Gastrocnemius medialis (tissue), 4 donors: Measurements from ENCODE around the gene ENKUR. TPM values are rescaled to one million over a fixed set of nuclear protein-coding genes. Genes with fewer than 3 reads are reported as not detected.

Experiments used
- ATAC-seq, 2 donors: fragments of 150-250 bp; one replicate each; pipeline ENCODE4 v1.9.1; 2016
- DNase-seq, 2 donors: peaks; one replicate each; pipeline ENCODE4 v3.0.0-alpha.2; 2019
- H3K27ac ChIP-seq, 4 donors: fragments of 200-600 bp; sonication (generic); 1 replicate in 1 of 4; 2 replicates in 3 of 4; pipeline ENCODE4 v1.5.1; 2016 to 2018; ENCODE audit warnings: mild to moderate bottlenecking in 2 of 4, moderate library complexity in 1 of 4
- H3K27me3 ChIP-seq, 3 donors: fragments of 200-600 bp; sonication (generic) in 2 of 3; 1 replicate in 1 of 3; 2 replicates in 2 of 3; pipeline versions ENCODE4 v1.5.1 to v1.6.0; 2016 to 2019; ENCODE audit warnings: mild to moderate bottlenecking in 1 of 3, moderate library complexity in 1 of 3
- H3K36me3 ChIP-seq, 2 donors: fragments of 200-600 bp; sonication (generic) in 1 of 2; one replicate each; pipeline ENCODE4 v1.5.1; 2017 to 2018
- H3K4me1 ChIP-seq, 2 donors: fragments of 200-600 bp; sonication (generic) in 1 of 2; one replicate each; pipeline ENCODE4 v1.5.1; 2016 to 2017; ENCODE audit warnings: mild to moderate bottlenecking in 2 of 2
- H3K4me3 ChIP-seq, 4 donors: fragments of 200-600 bp; sonication (generic) in 3 of 4; 1 replicate in 1 of 4; 2 replicates in 3 of 4; pipeline ENCODE4 v1.5.1; 2016 to 2019; ENCODE audit warnings: mild to moderate bottlenecking in 2 of 4
- H3K9me3 ChIP-seq, 3 donors: fragments of 200-600 bp; sonication (generic) in 2 of 3; 1 replicate in 1 of 3; 2 replicates in 2 of 3; pipeline ENCODE4 v1.5.1; 2016 to 2019
- POLR2A ChIP-seq, 2 donors: fragments of 450-650 bp; IDR thresholded peaks; one replicate each; pipeline ENCODE4 v1.6.1; 2017; ENCODE audit warnings: antibody characterized with exemption in 2 of 2, mild to moderate bottlenecking in 2 of 2, moderate library complexity in 2 of 2
- in situ Hi-C, 4 donors: fragments of 200-750 bp; cut with MboI; loops; one replicate each; pipeline versions ENCODE4 v1.15.0 to v1.8.0; 2017; ENCODE audit warnings: low sequenced_read_pairs in 4 of 4
- intact Hi-C: fragments of 100-400 bp; cut with DNase I; formaldehyde crosslinking; loops from one replicate; pipeline ENCODE4 v1.15.1; 2023; ENCODE audit warnings: low total_unique reads
- total RNA-seq, 4 donors: library from RNA; depleted of rRNA; stranded (reverse); fragments of >200 nt; gene quantifications; one replicate each; pipeline versions ENCODE4 v1.1.0 to v1.2.3, GENCODE V29; 2016
- TF ChIP-seq, protein P1 (sequence below), 5 experiments: fragments of 450-650 bp in 3 of 5; fragments of 200-600 bp in 2 of 5; sonication (generic) in 2 of 5; IDR thresholded peaks in 4 of 5; conservative IDR thresholded peaks in 1 of 5; 1 replicate in 4 of 5; 2 replicates in 1 of 5; pipeline ENCODE4 v1.5.1; 2016 to 2019; ENCODE audit warnings: antibody characterized with exemption in 5 of 5, mild to moderate bottlenecking in 3 of 5, moderate library complexity in 3 of 5

The ENKUR gene
- total RNA-seq, 4 donors from 2014 or later: not detected

DNA sequence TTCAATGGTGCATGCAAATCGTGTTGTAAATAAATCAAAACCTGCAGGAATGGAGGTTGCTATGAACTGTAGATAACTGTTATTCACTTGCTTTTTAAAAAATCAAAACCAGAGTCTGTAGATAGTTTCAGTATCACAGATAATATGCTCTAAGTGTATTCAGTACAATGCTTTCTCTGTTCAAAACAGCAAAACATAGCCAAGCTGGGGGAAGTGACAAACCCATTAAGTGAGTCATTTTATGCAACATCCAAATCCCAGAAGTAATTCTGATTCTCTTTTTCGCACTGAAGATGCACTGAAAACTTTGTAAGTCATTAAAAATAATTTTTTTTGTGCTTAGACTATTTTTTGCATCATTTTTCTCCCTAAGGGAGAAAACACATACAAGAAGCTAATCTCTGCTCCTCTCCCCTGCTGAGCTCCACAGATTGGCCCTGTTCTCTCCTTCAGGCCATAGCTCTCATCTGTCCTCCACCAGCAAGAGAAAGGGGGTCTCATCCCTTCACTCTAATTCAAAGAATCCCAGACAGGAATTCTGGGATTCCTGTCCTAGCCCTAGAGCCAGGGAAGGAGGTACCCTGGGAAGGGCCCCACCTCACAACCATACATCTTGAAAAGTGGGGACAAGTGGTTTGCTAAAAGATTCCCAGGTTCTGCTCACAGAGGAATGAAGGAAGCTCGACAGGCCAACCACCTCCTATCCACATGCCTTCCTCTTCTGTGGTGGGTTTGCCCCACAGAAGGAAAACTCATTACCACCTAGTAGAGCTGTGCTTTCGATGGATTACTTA is 68.5 kb downstream of the ENKUR start:
- in situ Hi-C loops: no loop called here
- no peak for TF ChIP-seq POLR2A (IDR thresholded peaks at IDR 0.05)
- TF ChIP-seq, protein P1, sequence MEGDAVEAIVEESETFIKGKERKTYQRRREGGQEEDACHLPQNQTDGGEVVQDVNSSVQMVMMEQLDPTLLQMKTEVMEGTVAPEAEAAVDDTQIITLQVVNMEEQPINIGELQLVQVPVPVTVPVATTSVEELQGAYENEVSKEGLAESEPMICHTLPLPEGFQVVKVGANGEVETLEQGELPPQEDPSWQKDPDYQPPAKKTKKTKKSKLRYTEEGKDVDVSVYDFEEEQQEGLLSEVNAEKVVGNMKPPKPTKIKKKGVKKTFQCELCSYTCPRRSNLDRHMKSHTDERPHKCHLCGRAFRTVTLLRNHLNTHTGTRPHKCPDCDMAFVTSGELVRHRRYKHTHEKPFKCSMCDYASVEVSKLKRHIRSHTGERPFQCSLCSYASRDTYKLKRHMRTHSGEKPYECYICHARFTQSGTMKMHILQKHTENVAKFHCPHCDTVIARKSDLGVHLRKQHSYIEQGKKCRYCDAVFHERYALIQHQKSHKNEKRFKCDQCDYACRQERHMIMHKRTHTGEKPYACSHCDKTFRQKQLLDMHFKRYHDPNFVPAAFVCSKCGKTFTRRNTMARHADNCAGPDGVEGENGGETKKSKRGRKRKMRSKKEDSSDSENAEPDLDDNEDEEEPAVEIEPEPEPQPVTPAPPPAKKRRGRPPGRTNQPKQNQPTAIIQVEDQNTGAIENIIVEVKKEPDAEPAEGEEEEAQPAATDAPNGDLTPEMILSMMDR (IDR thresholded peaks at IDR 0.05 in 4 of 5, conservative IDR thresholded peaks at IDR 0.05 in 1 of 5): no peak
- Histone ChIP-seq H3K4me3 (no peak overlapping the region), H3K4me1 (no peaks in the 10 kb centered on the region), H3K9me3 (no peaks in the 10 kb centered on the region), H3K27me3 (peaks cover 0 to 3% (median 0%) of the 10 kb centered on the region in 3 donors), H3K36me3 (no peaks in the 10 kb centered on the region), H3K27ac (peak overlapping the region; percentile 3 to 29 (median 22))
- ATAC-seq: peak; percentile 28 to 55
- DNase-seq: no peak
- intact Hi-C loops: no loop called here

DNA sequence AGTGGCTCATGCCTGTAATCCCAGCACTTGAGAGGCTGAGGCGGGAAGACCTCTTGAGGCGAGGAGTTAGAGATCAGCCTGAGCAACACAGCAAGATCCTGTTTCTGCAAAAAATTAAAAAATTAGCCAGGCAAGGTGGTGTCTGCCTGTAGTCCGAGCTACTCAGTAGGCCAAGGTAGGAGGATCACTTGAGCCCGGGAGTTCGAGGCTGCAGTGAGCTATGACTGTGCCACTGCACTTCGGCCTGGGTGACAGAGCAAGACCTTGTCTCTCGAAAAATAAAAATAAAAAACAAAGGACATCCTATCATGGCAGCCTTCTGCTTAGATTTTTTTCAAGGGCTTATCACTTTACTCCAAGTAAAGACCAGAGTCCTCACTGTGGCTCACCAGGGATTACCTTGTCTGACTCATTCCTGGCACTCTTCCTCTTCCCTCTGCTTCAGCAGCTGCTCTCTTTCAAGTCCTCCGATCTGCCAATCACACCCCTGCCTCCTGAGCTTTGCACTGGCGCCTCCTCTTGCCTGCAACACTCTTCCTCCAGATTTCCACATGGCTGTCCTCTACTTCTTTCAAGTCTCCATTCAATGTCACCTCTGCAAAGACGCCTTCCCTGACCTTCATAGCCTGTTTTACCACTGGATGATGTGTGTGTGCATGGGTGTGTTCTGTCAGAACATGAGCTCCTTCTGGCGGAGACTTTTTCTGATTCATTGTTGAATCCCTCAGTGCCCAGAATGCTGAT is 71.3 kb downstream of the ENKUR start:
- no peaks in the 10 kb centered on the region for H3K36me3 ChIP-seq
- TF ChIP-seq, protein P1 (IDR thresholded peaks at IDR 0.05 in 4 of 5, conservative IDR thresholded peaks at IDR 0.05 in 1 of 5): no peak
- no peak for TF ChIP-seq POLR2A (IDR thresholded peaks at IDR 0.05)
- no peaks in the 10 kb centered on the region for H3K4me1 ChIP-seq
- no peak overlapping the region for H3K4me3 ChIP-seq
- no peaks in the 10 kb centered on the region for H3K27me3 ChIP-seq
- H3K27ac ChIP-seq: no peak overlapping the region
- DNase-seq (peak; percentile 16 to 48), ATAC-seq (peak; percentile 42 to 84)
- in situ Hi-C loops: no loop called here
- H3K9me3 ChIP-seq: no peaks in the 10 kb centered on the region
- intact Hi-C loops: no loop called here

DNA sequence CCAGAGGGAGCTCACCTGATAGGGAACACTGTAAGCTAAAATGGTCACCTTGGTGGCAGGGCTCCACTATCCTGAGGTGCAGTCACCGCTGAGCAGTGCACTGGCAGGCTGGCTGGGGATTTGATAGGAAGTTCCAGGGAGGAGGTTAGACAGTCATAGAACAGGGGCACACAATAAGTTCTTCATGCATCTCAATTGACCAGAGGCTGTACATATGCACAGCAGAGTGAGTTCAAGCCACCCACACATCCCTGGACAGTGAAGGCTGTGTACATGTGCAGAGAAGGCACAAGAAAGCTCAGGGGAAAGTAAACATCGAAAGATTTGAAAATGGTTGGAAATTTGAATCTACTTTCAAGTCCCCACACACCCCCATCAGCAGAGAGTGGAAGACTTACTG is 77.4 kb downstream of the ENKUR start:
- in situ Hi-C loops (no loop called here), intact Hi-C loops (no loop called here)
- DNase-seq (no peak), ATAC-seq (no peak)
- Histone ChIP-seq H3K27ac (no peak overlapping the region), H3K9me3 (no peaks in the 10 kb centered on the region), H3K36me3 (no peaks in the 10 kb centered on the region), H3K4me1 (no peaks in the 10 kb centered on the region), H3K27me3 (no peaks in the 10 kb centered on the region), H3K4me3 (no peak overlapping the region)
- TF ChIP-seq POLR2A (IDR thresholded peaks at IDR 0.05): no peak
- TF ChIP-seq, protein P1 (IDR thresholded peaks at IDR 0.05 in 4 of 5, conservative IDR thresholded peaks at IDR 0.05 in 1 of 5): no peak

DNA sequence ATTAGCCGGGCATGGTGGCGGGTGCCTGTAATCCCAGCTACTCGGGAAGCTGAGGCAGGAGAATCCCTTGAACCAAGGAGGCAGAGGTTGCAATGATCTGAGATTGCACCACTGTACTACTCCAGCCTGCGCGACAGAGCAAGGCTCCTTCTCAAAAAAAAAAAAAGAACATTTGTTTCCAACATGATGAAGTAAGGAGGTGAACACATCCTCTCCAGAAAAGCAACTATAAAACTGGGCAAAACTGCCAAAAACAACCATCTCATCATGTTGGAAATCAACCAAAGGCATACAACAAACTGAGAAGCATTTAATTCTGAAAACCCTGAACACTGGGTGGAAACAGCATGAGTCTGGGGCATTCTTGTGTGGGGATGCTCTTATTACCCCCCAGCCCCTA is 77.9 kb downstream of the ENKUR start:
- H3K36me3 ChIP-seq: no peaks in the 10 kb centered on the region
- no peak overlapping the region for H3K4me3 ChIP-seq
- ATAC-seq (no peak), DNase-seq (no peak)
- H3K27ac ChIP-seq: no peak overlapping the region
- in situ Hi-C loops: no loop called here
- H3K4me1 ChIP-seq: no peaks in the 10 kb centered on the region
- no peaks in the 10 kb centered on the region for H3K9me3 ChIP-seq
- H3K27me3 ChIP-seq: no peaks in the 10 kb centered on the region
- TF ChIP-seq, protein P1 (IDR thresholded peaks at IDR 0.05 in 4 of 5, conservative IDR thresholded peaks at IDR 0.05 in 1 of 5): no peak
- no peak for TF ChIP-seq POLR2A (IDR thresholded peaks at IDR 0.05)
- intact Hi-C loops: no loop called here
